KOPT-K1 (cell line): ENCODE results near the gene IP6K3.

Experiments
- H3K27ac ChIP-seq: fragments of 200-600 bp; sonication (generic); 2 replicates; pipeline ENCODE4 v1.5.1; 2016; ENCODE audit warnings: antibody characterized with exemption, mild to moderate bottlenecking, low read depth, low read length; ENCODE audit not compliant: poor library complexity, severe bottlenecking
- H3K36me3 ChIP-seq: fragments of 200-600 bp; sonication (generic); 2 replicates; pipeline ENCODE4 v1.5.1; 2017; ENCODE audit warnings: antibody characterized with exemption, mild to moderate bottlenecking, low read length, moderate library complexity; ENCODE audit not compliant: insufficient read depth
- H3K9me3 ChIP-seq: fragments of 200-600 bp; sonication (generic); 2 replicates; pipeline ENCODE4 v1.5.1; 2017; ENCODE audit warnings: antibody characterized with exemption, low read length, mild to moderate bottlenecking; ENCODE audit not compliant: insufficient read depth, poor library complexity, severe bottlenecking

IP6K3 gene

DNA sequence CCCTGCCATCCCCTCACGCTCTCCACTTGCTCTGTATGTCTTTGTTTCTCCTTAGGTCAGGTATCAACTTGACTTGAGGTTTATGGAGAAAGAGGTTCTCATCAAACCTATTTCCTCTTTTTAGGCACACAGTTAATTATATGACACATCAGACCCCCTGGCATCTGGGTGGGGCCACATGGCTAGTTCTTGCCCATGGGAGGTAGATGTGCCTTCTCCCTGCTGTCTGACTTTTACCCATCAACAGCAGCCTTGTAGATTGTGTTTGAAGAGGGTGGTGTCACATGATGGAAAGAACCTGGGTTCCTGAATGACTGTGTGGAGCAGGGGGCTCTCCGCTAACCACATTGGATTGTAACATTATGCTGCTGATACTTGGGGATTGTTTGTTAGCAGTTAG is 28.0 kb downstream of the IP6K3 start:
- Histone ChIP-seq H3K27ac (no peak overlapping the region), H3K9me3 (no peaks in the 10 kb centered on the region), H3K36me3 (no peaks in the 10 kb centered on the region)

DNA sequence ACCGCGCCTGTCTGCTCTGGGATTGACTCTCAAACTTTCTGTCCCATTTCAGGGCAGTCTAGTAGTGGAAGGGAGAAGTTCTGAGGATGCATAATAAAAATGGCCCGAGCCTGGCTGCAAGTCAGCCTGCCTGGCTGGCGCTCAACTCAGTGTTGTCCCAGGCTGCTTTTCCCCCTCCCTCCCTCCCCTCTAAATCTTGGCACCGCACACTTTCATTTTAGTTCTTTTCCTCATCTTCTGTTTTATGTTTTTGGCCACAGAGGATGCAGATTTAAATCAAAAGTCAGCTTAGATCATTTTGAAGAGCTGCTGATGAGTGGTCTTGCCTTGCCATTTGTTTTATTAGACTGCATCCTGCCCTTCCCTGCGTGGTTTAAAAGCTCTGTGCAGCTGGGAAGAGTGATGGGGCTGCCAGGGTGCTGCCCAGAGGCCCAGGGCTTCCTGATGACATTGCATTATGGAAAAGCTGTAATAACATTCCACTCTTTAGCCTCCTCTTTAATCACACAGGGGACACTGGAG is 28.7 kb downstream of the IP6K3 start:
- Histone ChIP-seq H3K9me3 (no peaks in the 10 kb centered on the region), H3K27ac (no peak overlapping the region), H3K36me3 (no peaks in the 10 kb centered on the region)

DNA sequence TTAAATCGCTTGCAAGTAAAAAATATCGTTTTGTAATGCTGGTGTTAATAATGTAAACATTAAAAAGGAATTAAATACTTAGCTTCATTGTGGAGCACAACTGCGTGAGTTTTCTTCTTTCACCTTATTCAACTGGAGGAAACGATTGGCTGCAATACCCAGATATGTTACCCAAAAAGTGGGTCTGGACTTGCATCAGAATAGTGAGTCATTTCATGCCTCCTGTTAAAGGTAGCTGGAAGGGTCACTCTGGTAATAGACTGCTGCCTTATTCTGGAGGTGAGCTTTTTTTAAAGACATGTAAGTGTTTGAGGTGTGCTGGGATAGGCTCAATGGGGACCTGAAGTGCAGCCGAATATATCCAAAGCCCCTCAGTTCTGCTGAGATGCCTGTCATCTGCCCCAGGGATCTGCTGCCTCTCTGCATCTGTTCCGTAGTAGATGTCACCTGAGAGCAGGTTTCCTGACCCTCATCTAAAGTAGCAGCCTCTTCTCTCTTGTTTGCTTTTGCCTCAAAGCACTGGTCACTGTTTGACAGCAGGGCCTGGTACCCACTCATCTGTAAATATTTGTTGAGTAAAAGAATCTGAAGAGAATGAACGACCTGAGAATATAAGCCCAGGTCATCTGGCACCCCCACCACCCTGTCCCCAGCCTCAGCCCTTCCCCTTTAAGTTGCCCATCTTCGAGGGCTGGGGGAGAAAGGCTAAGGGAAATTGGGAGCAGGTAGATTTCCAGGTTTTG is 29.6 kb downstream of the IP6K3 start:
- no peak overlapping the region for H3K27ac ChIP-seq
- H3K9me3 ChIP-seq, result no peaks in the 10 kb centered on the region
- no peaks in the 10 kb centered on the region for H3K36me3 ChIP-seq

DNA sequence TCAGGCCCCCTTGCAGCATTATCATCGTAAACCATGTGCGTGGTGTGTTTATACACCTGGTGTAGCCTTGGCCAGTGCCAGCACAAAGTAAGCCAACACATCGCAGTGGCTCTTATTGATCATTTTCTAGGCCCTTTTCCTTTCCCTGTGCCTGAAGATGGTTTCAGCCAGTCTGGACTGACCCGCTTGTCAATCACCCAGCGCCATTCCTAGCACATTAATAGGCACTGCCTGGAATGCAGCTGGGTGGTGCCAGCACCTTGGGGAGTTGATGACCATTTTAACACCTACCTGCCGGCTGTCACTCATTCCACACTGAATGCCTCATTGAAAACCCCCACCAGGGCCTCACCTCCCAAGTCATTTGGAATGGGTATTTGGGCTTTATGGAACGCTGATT is 30.3 kb downstream of the IP6K3 start:
- H3K36me3 ChIP-seq, result no peaks in the 10 kb centered on the region
- H3K27ac ChIP-seq, result no peak overlapping the region
- H3K9me3 ChIP-seq, result no peaks in the 10 kb centered on the region

DNA sequence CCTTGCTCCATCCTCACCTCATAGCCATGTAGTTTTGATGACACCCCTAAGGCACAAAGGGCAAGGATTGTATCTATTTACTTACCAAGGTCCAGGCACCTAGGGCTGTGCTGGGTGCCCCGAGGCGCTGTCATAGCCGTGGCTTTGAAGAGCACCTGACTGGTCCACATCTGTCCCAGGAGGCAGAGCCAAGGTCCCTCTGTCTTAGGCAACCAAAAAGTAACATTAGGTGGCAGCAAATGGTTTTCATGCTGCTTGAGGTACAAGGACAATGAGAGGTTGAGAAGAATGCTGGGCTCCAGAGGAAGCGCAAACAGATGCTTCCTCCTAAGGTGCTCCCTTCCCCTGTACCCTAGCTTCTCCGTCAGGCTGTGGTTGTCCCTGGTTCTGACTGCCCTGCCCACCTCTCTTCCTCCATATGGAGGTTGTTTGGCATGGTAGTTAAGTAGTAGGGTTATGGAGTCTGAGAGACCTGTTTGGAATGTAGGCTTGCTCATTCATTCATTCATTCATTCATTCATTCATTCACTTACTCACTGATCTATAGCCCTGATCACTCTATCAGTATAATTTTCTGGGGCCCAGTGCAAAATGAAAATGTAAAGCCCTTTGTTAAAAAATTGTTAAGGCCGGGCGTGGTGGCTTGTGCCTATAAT is 32.2 kb downstream of the IP6K3 start:
- peaks cover 10% of the 10 kb centered on the region for H3K36me3 ChIP-seq
- no peak overlapping the region for H3K27ac ChIP-seq
- H3K9me3 ChIP-seq, result no peaks in the 10 kb centered on the region

DNA sequence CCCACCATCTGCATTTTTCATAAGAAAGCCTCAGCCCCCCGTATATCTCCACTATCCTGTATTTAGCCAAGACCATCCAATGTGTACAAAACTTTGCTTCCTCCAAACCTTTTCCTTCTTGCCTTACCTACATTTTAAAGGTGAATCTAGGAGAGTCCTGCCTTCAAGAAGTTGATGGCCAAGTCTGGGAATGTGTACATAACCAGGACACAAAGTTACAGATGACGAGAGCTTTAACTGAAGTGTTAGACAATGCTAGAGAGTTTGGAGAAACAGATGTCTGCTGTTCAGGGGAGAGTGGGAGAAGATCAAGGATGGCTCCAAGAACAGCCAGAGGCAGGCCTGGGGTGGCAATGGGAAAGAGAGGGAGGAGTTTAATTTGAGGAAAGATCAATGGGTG is 32.9 kb downstream of the IP6K3 start:
- no peaks in the 10 kb centered on the region for H3K9me3 ChIP-seq
- H3K36me3 ChIP-seq, result peaks cover 17% of the 10 kb centered on the region
- H3K27ac ChIP-seq, result no peak overlapping the region

DNA sequence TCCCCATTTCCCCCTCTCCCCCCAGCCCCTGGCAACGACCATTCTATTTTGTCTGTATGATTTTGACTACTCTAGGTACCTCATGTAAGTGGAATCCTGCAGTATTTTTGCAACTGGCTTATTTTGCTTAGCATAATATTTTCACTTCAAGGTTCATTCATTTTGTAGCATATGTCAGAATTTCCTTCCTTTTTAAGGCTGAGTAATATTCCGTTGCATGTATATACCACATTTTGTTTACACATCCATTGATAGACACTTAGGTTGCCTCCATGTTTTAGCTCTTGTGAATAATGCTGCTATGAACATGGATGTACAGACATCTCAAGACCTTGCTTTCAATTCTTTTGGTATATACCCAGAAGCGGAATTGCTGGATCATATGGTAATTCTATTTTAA is 33.8 kb downstream of the IP6K3 start:
- Histone ChIP-seq H3K27ac (no peak overlapping the region), H3K9me3 (no peaks in the 10 kb centered on the region), H3K36me3 (peaks cover 26% of the 10 kb centered on the region)

DNA sequence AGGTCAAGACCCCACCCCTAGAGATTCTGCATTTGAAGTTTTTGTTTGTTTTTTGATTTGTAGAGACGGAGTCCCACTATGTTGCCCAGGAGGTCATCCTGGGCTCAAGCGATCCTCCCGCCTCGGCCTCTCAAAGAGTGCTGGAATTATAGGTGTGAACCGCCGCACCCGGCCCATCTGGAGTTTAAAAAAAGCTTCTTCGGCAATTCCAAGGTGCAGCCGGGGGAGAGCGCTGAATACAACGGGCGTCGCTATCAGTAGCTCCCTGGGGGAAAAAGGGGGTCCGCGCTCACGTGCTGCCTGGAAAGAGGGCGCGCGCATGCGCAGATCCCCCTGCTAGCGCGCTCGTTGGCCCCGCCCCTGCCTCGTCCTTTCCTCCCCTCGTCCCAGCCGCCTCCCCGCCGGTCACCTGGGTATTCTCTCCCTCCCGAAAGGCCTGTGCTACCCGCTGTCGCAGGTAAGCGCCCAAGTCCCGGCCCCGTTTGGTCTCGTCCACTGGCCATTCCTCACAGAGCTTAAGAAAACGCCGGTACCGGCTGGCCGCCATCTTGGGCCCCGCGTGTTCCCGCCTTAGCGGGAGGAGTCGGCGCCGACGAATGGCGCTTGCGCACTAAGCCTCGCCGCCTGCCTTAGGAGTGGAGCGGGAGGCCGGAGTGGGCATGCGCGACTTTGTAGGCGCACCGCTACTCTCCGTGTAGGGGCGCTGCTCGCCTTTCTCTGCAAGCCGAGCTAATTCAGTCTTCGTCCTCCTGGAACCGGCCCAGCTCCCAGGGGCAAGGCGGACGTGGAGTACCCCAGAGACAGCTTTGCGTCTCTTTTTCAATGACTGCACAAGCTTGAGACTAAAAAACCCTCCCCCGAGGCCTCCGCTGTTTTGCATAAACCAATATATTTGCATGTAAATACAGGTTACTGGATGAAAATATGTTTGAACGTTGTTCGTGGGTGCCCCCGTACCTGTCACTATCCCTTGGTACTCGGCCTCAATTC is 35.3 kb downstream of the IP6K3 start, which contains the start of gene UQCC2:
Gene UQCC2 (minus strand): TSS at position 561 of the 990 bp plus-strand sequence. CDS start 14 bp downstream, at position 547.
- H3K27ac ChIP-seq, result peak within 1 kb of the TSS; percentile 95
- peaks cover 41% of the 10 kb centered on the region for H3K36me3 ChIP-seq
- no peaks in the 10 kb centered on the region for H3K9me3 ChIP-seq

DNA sequence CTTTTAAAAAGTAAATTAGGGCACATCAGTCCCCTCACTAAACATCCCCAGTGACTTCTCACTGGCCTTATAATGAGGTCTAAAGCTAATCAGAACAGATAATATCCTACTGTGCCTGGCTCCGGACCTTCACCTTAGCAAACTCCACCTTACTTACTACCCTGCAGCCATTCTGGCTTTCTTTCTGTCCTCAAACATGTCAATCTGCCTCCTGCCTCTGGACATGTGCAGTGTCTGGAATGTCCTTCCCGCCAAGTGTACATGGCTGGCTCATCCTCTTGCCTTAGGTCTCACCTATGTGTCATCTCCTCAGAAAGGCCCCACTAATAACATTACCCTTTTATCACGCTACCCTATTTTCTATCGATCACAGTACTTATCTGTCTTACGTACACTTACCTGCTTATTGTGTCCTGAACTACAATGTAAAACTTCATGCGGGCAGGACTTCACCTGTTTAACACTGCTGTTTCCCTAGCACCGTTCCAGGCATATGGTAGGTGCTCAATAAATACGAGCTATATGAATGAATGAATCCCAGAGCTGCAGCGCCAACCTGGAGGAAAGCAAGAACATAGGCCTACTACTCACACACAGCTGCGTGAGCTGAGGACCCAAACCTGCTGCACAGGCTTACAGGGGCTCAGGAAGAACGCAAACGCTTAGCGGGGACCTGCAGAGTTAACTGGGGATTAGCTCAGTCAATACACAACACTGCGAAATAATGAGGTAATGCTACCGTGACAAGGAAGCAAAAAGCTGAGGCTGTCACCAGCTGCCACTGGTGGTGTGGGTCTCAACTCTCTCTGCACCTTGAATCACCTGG is 36.2 kb downstream of the IP6K3 start:
- Histone ChIP-seq H3K36me3 (peaks cover 42% of the 10 kb centered on the region), H3K27ac (peak overlapping the region; percentile 95), H3K9me3 (no peaks in the 10 kb centered on the region)

DNA sequence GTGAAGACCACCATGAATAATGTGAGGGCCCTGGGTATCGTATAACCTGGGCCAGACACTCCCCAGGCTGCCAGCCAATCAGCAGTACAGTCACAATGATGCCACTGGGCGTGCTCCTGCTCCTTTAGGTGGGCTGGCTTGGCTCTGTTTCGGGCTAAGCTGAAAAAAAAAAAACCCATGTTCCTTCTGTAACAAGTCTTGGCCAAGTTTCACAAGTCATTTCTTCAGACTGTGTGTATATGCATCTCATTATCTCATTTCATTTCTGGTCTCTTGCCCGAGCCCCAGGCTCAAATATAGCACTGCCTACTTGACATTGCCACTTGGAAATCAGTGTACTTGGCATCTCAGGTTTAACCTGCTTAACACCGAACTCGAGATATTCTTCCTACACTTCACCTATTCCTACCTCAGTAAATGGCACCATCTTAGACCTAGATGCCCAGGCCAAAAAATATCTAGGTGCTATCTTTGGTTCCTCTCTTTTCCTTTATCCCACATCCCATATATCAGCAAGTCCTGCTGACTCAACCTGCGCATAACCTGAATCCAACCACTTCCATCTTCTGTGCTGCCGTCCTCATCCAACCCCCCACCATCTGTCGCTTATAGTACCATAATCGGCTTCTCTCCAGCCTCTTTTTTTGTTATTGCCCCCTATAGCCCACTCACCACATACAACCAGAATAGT is 37.0 kb downstream of the IP6K3 start:
- no peaks in the 10 kb centered on the region for H3K9me3 ChIP-seq
- H3K27ac ChIP-seq, result no peak overlapping the region
- H3K36me3 ChIP-seq, result peaks cover 45% of the 10 kb centered on the region

DNA sequence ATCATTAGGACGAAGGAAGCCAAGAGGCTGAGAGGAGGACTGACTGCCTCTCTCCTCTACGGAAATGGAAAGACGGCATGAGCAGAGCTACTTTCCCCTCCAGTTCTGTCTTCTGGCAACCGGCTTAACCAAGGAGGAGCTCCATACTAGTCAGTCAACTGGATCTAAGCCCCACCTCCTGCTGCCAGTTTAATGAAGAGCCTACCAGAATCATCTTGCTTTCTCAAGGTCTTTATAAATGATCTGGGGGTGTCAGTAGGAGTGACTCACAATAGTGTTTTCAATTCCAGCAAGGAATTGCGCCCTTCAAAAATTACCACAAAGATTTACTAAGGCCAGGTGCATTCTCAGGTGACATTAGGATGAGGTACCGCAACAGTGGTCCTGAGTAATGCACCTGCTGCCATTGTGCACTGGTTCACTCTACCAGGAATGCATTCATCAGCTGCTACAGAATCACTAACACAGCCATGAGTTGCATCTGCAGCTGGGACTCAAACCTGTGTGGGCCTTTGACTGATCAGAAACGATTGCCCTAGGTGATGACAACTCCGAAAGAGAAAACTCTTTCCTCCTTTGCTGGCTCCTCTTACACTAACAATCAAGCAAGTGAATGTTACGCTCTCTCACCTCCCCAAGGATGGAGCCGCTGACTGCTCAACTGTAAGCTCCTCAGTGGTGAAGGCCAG is 38.0 kb downstream of the IP6K3 start:
- Histone ChIP-seq H3K36me3 (peaks cover 55% of the 10 kb centered on the region), H3K27ac (no peak overlapping the region), H3K9me3 (no peaks in the 10 kb centered on the region)

DNA sequence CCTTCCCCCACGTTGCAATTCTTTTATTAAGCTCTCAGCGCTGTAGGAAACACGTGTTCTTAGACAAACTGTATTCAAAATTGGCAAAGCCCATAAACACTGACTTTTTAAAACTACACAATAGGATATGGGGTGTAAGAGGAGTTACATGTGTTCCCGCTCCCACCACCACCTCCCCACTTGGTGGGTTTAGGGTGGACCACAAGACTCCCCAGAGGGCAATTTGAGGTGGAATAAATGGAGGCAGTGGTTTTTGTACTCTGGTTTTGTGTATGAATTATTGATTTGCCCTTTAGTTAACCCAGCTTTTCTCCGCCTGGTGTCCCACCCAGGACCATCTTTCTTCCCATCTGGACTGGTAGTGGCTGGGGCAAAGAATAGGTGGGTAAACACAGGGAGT is 38.9 kb downstream of the IP6K3 start:
- H3K9me3 ChIP-seq, result no peaks in the 10 kb centered on the region
- no peak overlapping the region for H3K27ac ChIP-seq
- peaks cover 55% of the 10 kb centered on the region for H3K36me3 ChIP-seq

DNA sequence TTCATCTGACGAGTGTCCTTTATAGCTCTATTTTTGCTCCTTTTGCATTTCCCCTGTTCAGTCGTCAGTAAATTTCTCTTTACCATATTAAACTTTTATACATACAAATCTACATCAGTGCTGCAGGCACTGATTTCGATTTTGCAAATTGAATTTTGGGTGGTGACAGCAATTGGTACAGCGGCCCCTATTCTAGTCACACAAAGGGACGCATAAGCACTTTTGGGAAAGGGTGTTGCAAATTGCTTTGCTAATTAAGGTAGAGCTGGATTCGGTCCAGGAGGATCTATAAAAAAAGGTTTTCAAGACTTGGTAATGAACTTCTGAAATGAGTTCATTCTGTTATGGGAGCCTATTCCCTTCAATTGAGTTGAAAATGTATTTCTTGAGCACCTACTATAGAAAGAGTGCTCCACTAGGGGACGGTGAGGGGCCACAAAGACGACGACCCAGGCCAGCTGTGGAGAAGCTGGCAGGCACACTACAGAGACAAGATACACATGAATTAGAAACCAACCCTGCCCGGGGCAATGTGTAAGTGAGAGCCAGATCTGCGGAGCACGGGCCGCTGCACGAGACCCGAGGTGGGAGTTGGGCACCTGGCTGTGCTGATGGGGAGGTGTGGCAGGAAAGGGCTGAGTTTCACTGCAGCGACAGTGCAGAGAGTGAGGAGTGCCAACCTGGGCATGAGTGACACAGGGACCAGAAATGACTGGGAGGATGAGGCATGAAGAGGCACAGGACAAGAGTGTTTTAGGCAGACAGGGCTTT is 40.6 kb downstream of the IP6K3 start:
- Histone ChIP-seq H3K27ac (no peak overlapping the region), H3K9me3 (no peaks in the 10 kb centered on the region), H3K36me3 (peaks cover 63% of the 10 kb centered on the region)
